Mesenchymal stem cell (in vitro differentiated cells and primary cell): ENCODE results near the gene NDUFS6.

Source experiments
- DNase-seq: peaks from one replicate; pipeline ENCODE4 v3.0.0-alpha.2; 2013
- H2AFZ ChIP-seq: one replicate; pipeline ENCODE4 v1.6.1; 2013; ENCODE audit warnings: low read depth, mild to moderate bottlenecking, control low read depth, inconsistent platforms, low read length, moderate library complexity
- H2AK5ac ChIP-seq: 2 replicates; pipeline ENCODE4 v1.6.1; 2013; ENCODE audit warnings: low read length, moderate library complexity, mild to moderate bottlenecking, inconsistent platforms; ENCODE audit not compliant: severe bottlenecking
- H2BK120ac ChIP-seq: one replicate; pipeline ENCODE4 v1.6.1; 2013; ENCODE audit warnings: low read depth, mild to moderate bottlenecking, inconsistent platforms, low read length, moderate library complexity
- H2BK12ac ChIP-seq, 2 experiments: one replicate each; pipeline ENCODE4 v1.6.1; 2013; ENCODE audit warnings: inconsistent platforms in 2 of 2, low read length in 2 of 2, mild to moderate bottlenecking in 2 of 2, moderate library complexity in 2 of 2, control low read depth in 1 of 2
- H2BK15ac ChIP-seq: one replicate; pipeline ENCODE4 v1.6.1; 2013; ENCODE audit warnings: mild to moderate bottlenecking, low read depth, inconsistent platforms; ENCODE audit not compliant: poor library complexity, severe bottlenecking
- H2BK5ac ChIP-seq: 2 replicates; pipeline ENCODE4 v1.6.1; 2013; ENCODE audit warnings: low read depth, mild to moderate bottlenecking, low read length, control low read depth, inconsistent platforms; ENCODE audit not compliant: poor library complexity, severe bottlenecking
- H3K14ac ChIP-seq, 2 experiments: one replicate each; pipeline ENCODE4 v1.6.1; 2013; ENCODE audit warnings: inconsistent platforms in 2 of 2, low read length in 2 of 2, control low read depth in 1 of 2, mild to moderate bottlenecking in 1 of 2, moderate library complexity in 1 of 2
- H3K18ac ChIP-seq, 2 experiments: one replicate each; pipeline ENCODE4 v1.6.1; 2013; ENCODE audit warnings: inconsistent platforms in 2 of 2, low read length in 2 of 2, control low read depth in 1 of 2, low read depth in 1 of 2, mild to moderate bottlenecking in 1 of 2
- H3K23ac ChIP-seq, 2 experiments: one replicate each; pipeline ENCODE4 v1.6.1; 2013; ENCODE audit warnings: inconsistent platforms in 2 of 2, low read length in 2 of 2, mild to moderate bottlenecking in 2 of 2, moderate library complexity in 2 of 2, control low read depth in 1 of 2
- H3K27ac ChIP-seq: 2 replicates; pipeline ENCODE4 v1.5.1; 2013; ENCODE audit warnings: mild to moderate bottlenecking, moderate library complexity, low read length, control low read depth, inconsistent platforms; ENCODE audit not compliant: poor library complexity, severe bottlenecking
- H3K27me3 ChIP-seq, 2 experiments: 2 replicates each; pipeline versions ENCODE4 v1.6.1 to v1.7.0; 2013; ENCODE audit warnings: low read length in 2 of 2, mild to moderate bottlenecking in 2 of 2, moderate library complexity in 2 of 2, control low read depth in 1 of 2, inconsistent platforms in 1 of 2; ENCODE audit not compliant: control insufficient read depth in 1 of 2, insufficient read depth in 1 of 2
- H3K36me3 ChIP-seq, 2 experiments: 2 replicates each; pipeline versions ENCODE4 v1.6.1 to v1.7.0; 2013; ENCODE audit warnings: low read length in 2 of 2, control low read depth in 1 of 2, inconsistent platforms in 1 of 2, low read depth in 1 of 2, mild to moderate bottlenecking in 1 of 2; ENCODE audit not compliant: insufficient read depth in 2 of 2, control insufficient read depth in 1 of 2
- H3K4ac ChIP-seq, 2 experiments: one replicate each; pipeline ENCODE4 v1.6.1; 2013; ENCODE audit warnings: inconsistent platforms in 2 of 2, low read length in 2 of 2, mild to moderate bottlenecking in 2 of 2, moderate library complexity in 2 of 2, control low read depth in 1 of 2, low read depth in 1 of 2
- H3K4me1 ChIP-seq: 2 replicates; pipeline ENCODE4 v1.6.1; 2013; ENCODE audit warnings: low read depth, low read length, control low read depth; ENCODE audit not compliant: control insufficient read depth, insufficient read depth
- H3K4me2 ChIP-seq: 2 replicates; pipeline ENCODE4 v1.6.1; 2013; ENCODE audit warnings: low read length, mild to moderate bottlenecking, inconsistent platforms; ENCODE audit not compliant: poor library complexity, severe bottlenecking
- H3K4me3 ChIP-seq, 2 experiments: 2 replicates each; pipeline versions ENCODE4 v1.5.1 to v1.7.0; 2013; ENCODE audit warnings: low read length in 2 of 2, mild to moderate bottlenecking in 2 of 2, control low read depth in 1 of 2, low read depth in 1 of 2; ENCODE audit not compliant: insufficient read depth in 1 of 2
- H3K79me1 ChIP-seq: replicated peaks from 2 replicates; pipeline ENCODE4 v1.6.1; 2013; ENCODE audit warnings: mild to moderate bottlenecking, control low read depth, low read length, inconsistent platforms; ENCODE audit not compliant: poor library complexity, severe bottlenecking
- H3K9ac ChIP-seq: 2 replicates; pipeline ENCODE4 v1.7.0; 2013; ENCODE audit warnings: mild to moderate bottlenecking, low read length, moderate library complexity
- H3K9me3 ChIP-seq: 2 replicates; pipeline ENCODE4 v1.7.0; 2013; ENCODE audit warnings: mild to moderate bottlenecking, low read length; ENCODE audit not compliant: control insufficient read depth
- H4K8ac ChIP-seq: one replicate; pipeline ENCODE4 v1.6.1; 2013; ENCODE audit warnings: inconsistent platforms, mild to moderate bottlenecking, low read length, moderate library complexity
- H4K91ac ChIP-seq: one replicate; pipeline ENCODE4 v1.6.1; 2013; ENCODE audit warnings: mild to moderate bottlenecking, low read length, inconsistent platforms
- WGBS: methylation state at CpG from one replicate; pipeline ENCODE4 v1.1.7; 2013; ENCODE audit warnings: mixed read lengths; 5-methylcytosine and 5-hydroxymethylcytosine counted together

NDUFS6 gene

GRCh38 chr5:1846583-1846982 is 45.4 kb downstream of the NDUFS6 start:
- Histone ChIP-seq H3K4me1 (peaks cover 4% of the 10 kb centered on the region), H3K4me3 (no peak overlapping the region), H3K79me1 (no peaks in the 10 kb centered on the region), H3K9me3 (no peaks in the 10 kb centered on the region), H3K9ac (no peak overlapping the region), H3K23ac (no peak overlapping the region), H4K91ac (no peak overlapping the region), H3K27ac (no peak overlapping the region), H3K27me3 (peaks cover 47 to 74% of the 10 kb centered on the region in 2 experiments), H2BK120ac (no peak overlapping the region), H3K14ac (peak overlapping the region in 1 of 2 experiments; percentile 26), H3K36me3 (no peaks in the 10 kb centered on the region), H2BK12ac (no peak overlapping the region), H4K8ac (no peak overlapping the region), H3K4ac (no peak overlapping the region), H3K18ac (no peak overlapping the region), H2AFZ (no peak overlapping the region), H2BK5ac (no peak overlapping the region), H3K4me2 (no peak overlapping the region), H2BK15ac (no peak overlapping the region), H2AK5ac (no peak overlapping the region)
- no peak for DNase-seq
- WGBS = 90% methylated on average over 13 of the region's 13 CpGs

- WGBS = 82% methylated on average over 10 of the region's 10 CpGs
- no peak overlapping the region for H2BK120ac ChIP-seq
- no peaks in the 10 kb centered on the region for H3K36me3 ChIP-seq
- H3K79me1 ChIP-seq = no peaks in the 10 kb centered on the region
- no peak overlapping the region for H2AFZ ChIP-seq
- no peak overlapping the region for H4K8ac ChIP-seq
- H2BK15ac ChIP-seq = no peak overlapping the region
- no peak overlapping the region for H3K14ac ChIP-seq
- no peak overlapping the region for H2BK12ac ChIP-seq
- no peak overlapping the region for H3K4me3 ChIP-seq
- peaks cover 51 to 74% of the 10 kb centered on the region in 2 experiments for H3K27me3 ChIP-seq
- no peak overlapping the region for H3K9ac ChIP-seq
- H3K9me3 ChIP-seq = no peaks in the 10 kb centered on the region
- H3K27ac ChIP-seq = no peak overlapping the region
- H3K4me2 ChIP-seq = no peak overlapping the region
- no peak overlapping the region for H4K91ac ChIP-seq
- peaks cover 4% of the 10 kb centered on the region for H3K4me1 ChIP-seq
- no peak overlapping the region for H3K18ac ChIP-seq
- H3K23ac ChIP-seq = no peak overlapping the region
- DNase-seq = no peak
- no peak overlapping the region for H3K4ac ChIP-seq
- H2AK5ac ChIP-seq = no peak overlapping the region
- no peak overlapping the region for H2BK5ac ChIP-seq
These were observed 45.8 kb downstream of the NDUFS6 start for GRCh38 chr5:1847056-1847455.

GRCh38 chr5:1847611-1848010 is 46.4 kb downstream of the NDUFS6 start:
- Histone ChIP-seq H3K18ac (no peak overlapping the region), H3K14ac (no peak overlapping the region), H3K27me3 (peaks cover 55 to 73% of the 10 kb centered on the region in 2 experiments), H2BK5ac (no peak overlapping the region), H3K27ac (no peak overlapping the region), H2BK15ac (no peak overlapping the region), H3K4me2 (no peak overlapping the region), H2BK12ac (no peak overlapping the region), H3K4me3 (no peak overlapping the region), H3K9me3 (no peaks in the 10 kb centered on the region), H2AFZ (no peak overlapping the region), H3K23ac (no peak overlapping the region), H4K91ac (no peak overlapping the region), H3K36me3 (no peaks in the 10 kb centered on the region), H3K4ac (no peak overlapping the region), H3K4me1 (peaks cover 4% of the 10 kb centered on the region), H3K9ac (no peak overlapping the region), H4K8ac (no peak overlapping the region), H2AK5ac (no peak overlapping the region), H2BK120ac (no peak overlapping the region), H3K79me1 (no peaks in the 10 kb centered on the region)
- no peak for DNase-seq
- WGBS = 80% methylated on average over 9 of the region's 9 CpGs

- Histone ChIP-seq H4K91ac (no peak overlapping the region), H4K8ac (no peak overlapping the region), H2AK5ac (no peak overlapping the region), H3K79me1 (no peaks in the 10 kb centered on the region), H3K18ac (no peak overlapping the region), H3K27me3 (peaks cover 81 to 88% of the 10 kb centered on the region in 2 experiments), H3K4me2 (no peak overlapping the region), H2BK12ac (no peak overlapping the region), H3K4ac (no peak overlapping the region), H3K23ac (no peak overlapping the region), H2BK120ac (no peak overlapping the region), H2AFZ (no peak overlapping the region), H3K36me3 (no peaks in the 10 kb centered on the region), H2BK5ac (no peak overlapping the region), H3K14ac (no peak overlapping the region), H3K4me3 (no peak overlapping the region), H3K4me1 (peaks cover 4% of the 10 kb centered on the region), H3K9me3 (no peaks in the 10 kb centered on the region), H2BK15ac (no peak overlapping the region), H3K9ac (no peak overlapping the region), H3K27ac (no peak overlapping the region)
- no peak for DNase-seq
- WGBS = 78% methylated on average over 28 of the region's 29 CpGs
These were observed 49.3 kb downstream of the NDUFS6 start for GRCh38 chr5:1850324-1851154.
